ENCODE data around the gene CDH22.

The CDH22 gene

GRCh38 chr20:46219190-46219589 lies 89.1 kb downstream of the CDH22 start:
- in situ Hi-C loops (cut with MboI; ENCODE audit: low sequenced_read_pairs): no loop called here

- in situ Hi-C loops (cut with MboI; ENCODE audit: low sequenced_read_pairs): no loop called here
Measured at GRCh38 chr20:46218656-46219055, 89.6 kb downstream of the CDH22 start.

GRCh38 chr20:46217583-46217982 lies 90.7 kb downstream of the CDH22 start:
- in situ Hi-C loops (cut with MboI; ENCODE audit: low sequenced_read_pairs): no loop called here

- in situ Hi-C loops (cut with MboI; ENCODE audit: low sequenced_read_pairs): no loop called here
Measured at GRCh38 chr20:46216770-46217464, 91.4 kb downstream of the CDH22 start.

- in situ Hi-C loops (cut with MboI; ENCODE audit: low sequenced_read_pairs): no loop called here
Measured at GRCh38 chr20:46215913-46216707, 92.2 kb downstream of the CDH22 start.

- in situ Hi-C loops (cut with MboI; ENCODE audit: low sequenced_read_pairs): no loop called here
Measured at GRCh38 chr20:46214824-46215488, 93.3 kb downstream of the CDH22 start.

- in situ Hi-C loops (cut with MboI; ENCODE audit: low sequenced_read_pairs): no loop called here
Measured at GRCh38 chr20:46213946-46214823, 94.1 kb downstream of the CDH22 start.

- in situ Hi-C loops (cut with MboI; ENCODE audit: low sequenced_read_pairs): no loop called here
Measured at GRCh38 chr20:46212876-46213275, 95.4 kb downstream of the CDH22 start.

- in situ Hi-C loops (cut with MboI; ENCODE audit: low sequenced_read_pairs): no loop called here
Measured at GRCh38 chr20:46212252-46212651, 96.0 kb downstream of the CDH22 start.

GRCh38 chr20:46211331-46211722 lies 97.0 kb downstream of the CDH22 start:
- in situ Hi-C loops (cut with MboI; ENCODE audit: low sequenced_read_pairs): no loop called here

GRCh38 chr20:46210672-46211330 lies 97.5 kb downstream of the CDH22 start:
- in situ Hi-C loops (cut with MboI; ENCODE audit: low sequenced_read_pairs): no loop called here

GRCh38 chr20:46209930-46210671 lies 98.2 kb downstream of the CDH22 start:
- in situ Hi-C loops (cut with MboI; ENCODE audit: low sequenced_read_pairs): no loop called here

- in situ Hi-C loops (cut with MboI; ENCODE audit: low sequenced_read_pairs): no loop called here
Measured at GRCh38 chr20:46207793-46208192, 100.5 kb downstream of the CDH22 start.

GRCh38 chr20:46206992-46207549 lies 101.2 kb downstream of the CDH22 start:
- in situ Hi-C loops (cut with MboI; ENCODE audit: low sequenced_read_pairs): no loop called here

GRCh38 chr20:46206025-46206424 lies 102.3 kb downstream of the CDH22 start:
- in situ Hi-C loops (cut with MboI; ENCODE audit: low sequenced_read_pairs): no loop called here

GRCh38 chr20:46205349-46205748 lies 102.9 kb downstream of the CDH22 start:
- in situ Hi-C loops (cut with MboI; ENCODE audit: low sequenced_read_pairs): no loop called here

GRCh38 chr20:46204594-46205186 lies 103.6 kb downstream of the CDH22 start:
- in situ Hi-C loops (cut with MboI; ENCODE audit: low sequenced_read_pairs): no loop called here

GRCh38 chr20:46203510-46203837 lies 104.8 kb downstream of the CDH22 start:
- in situ Hi-C loops (cut with MboI; ENCODE audit: low sequenced_read_pairs): no loop called here

Data from HL-60/S4 treated with phorbol 12-myristate 13-acetate at 8.2 ng/mL for 4 days and 3 days (cell line).